ENCODE measurements around the gene IMPA2. TPM values are rescaled to one million over a fixed set of nuclear protein-coding genes. Genes with fewer than 3 reads are reported as not detected.

The IMPA2 gene
- total and polyA plus RNA-seq, 2 experiments from 2014 or later: 8.1 to 13.0 TPM

- Histone ChIP-seq H3K27me3 (replicated peaks; ENCODE audit: insufficient read depth) (peaks cover 5% of the 10 kb centered on the region; the same call in 1 of the 2 replicates), H3K4me2 (ENCODE audit: unreplicated experiment) (no peak overlapping the region), H3K4me3 (no peak overlapping the region), H2AFZ (no peak overlapping the region), H3K79me2 (ENCODE audit: insufficient read depth) (no peaks in the 10 kb centered on the region), H3K9ac (no peak overlapping the region), H3K4me1 (ENCODE audit: insufficient read depth) (peaks cover 9% of the 10 kb centered on the region; the same call in 1 of the 2 replicates), H3F3A (ENCODE audit: insufficient read depth) (no peaks in the 10 kb centered on the region), H3K9me3 (ENCODE audit: low read depth) (no peaks in the 10 kb centered on the region), H3K27ac (no peak overlapping the region), H3K9me2 (ENCODE audit: insufficient read depth) (no peaks in the 10 kb centered on the region), H3K36me3 (ENCODE audit: low read depth) (no peaks in the 10 kb centered on the region), H4K20me1 (ENCODE audit: insufficient read depth) (no peaks in the 10 kb centered on the region)
- DNase-seq: no peak
- 69 to 70% methylated on average over 3 of the region's 3 CpGs for WGBS, 2 experiments (ENCODE audit: low coverage in 1 of 2, low lambda C conversion rate in 2 of 2, missing lambda C conversion rate in 2 of 2)
- TF ChIP-seq EZH2 (IDR thresholded peaks at IDR 0.05; ENCODE audit: insufficient read depth, poor library complexity, severe bottlenecking): no peak
- no peak for TF ChIP-seq EZH2phosphoT487 (IDR thresholded peaks at IDR 0.05; ENCODE audit: insufficient read depth, low read depth)
- in situ Hi-C loops (cut with MboI): no loop called here
Measured at GRCh38 chr18:12052866-12053265, 71.6 kb downstream of the IMPA2 start.

GRCh38 chr18:12053289-12053688 is 72.0 kb downstream of the IMPA2 start:
- H2AFZ ChIP-seq: no peak overlapping the region
- H4K20me1 ChIP-seq (ENCODE audit: insufficient read depth): no peaks in the 10 kb centered on the region
- H3F3A ChIP-seq (ENCODE audit: insufficient read depth): no peaks in the 10 kb centered on the region
- no peaks in the 10 kb centered on the region for H3K36me3 ChIP-seq (ENCODE audit: low read depth)
- H3K9ac ChIP-seq: no peak overlapping the region
- H3K4me1 ChIP-seq (ENCODE audit: insufficient read depth): peaks cover 9% of the 10 kb centered on the region; the same call in 1 of the 2 replicates
- TF ChIP-seq EZH2 (IDR thresholded peaks at IDR 0.05; ENCODE audit: insufficient read depth, poor library complexity, severe bottlenecking): no peak
- TF ChIP-seq EZH2phosphoT487 (IDR thresholded peaks at IDR 0.05; ENCODE audit: insufficient read depth, low read depth): no peak
- peaks cover 5% of the 10 kb centered on the region; the same call in 1 of the 2 replicates for H3K27me3 ChIP-seq (replicated peaks; ENCODE audit: insufficient read depth)
- in situ Hi-C loops (cut with MboI): no loop called here
- no peaks in the 10 kb centered on the region for H3K79me2 ChIP-seq (ENCODE audit: insufficient read depth)
- DNase-seq: no peak
- no peak overlapping the region for H3K4me3 ChIP-seq
- WGBS, 2 experiments (ENCODE audit: low coverage in 1 of 2, low lambda C conversion rate in 2 of 2, missing lambda C conversion rate in 2 of 2): 47 to 49% methylated on average over 2 of the region's 2 CpGs
- H3K4me2 ChIP-seq (ENCODE audit: unreplicated experiment): no peak overlapping the region
- no peaks in the 10 kb centered on the region for H3K9me2 ChIP-seq (ENCODE audit: insufficient read depth)
- no peak overlapping the region for H3K27ac ChIP-seq
- H3K9me3 ChIP-seq (ENCODE audit: low read depth): no peaks in the 10 kb centered on the region

GRCh38 chr18:12056034-12056883 is 75.0 kb downstream of the IMPA2 start:
- Histone ChIP-seq H2AFZ (no peak overlapping the region), H3K27me3 (replicated peaks; ENCODE audit: insufficient read depth) (peaks cover 5% of the 10 kb centered on the region; the same call in 1 of the 2 replicates), H3K27ac (no peak overlapping the region), H3K79me2 (ENCODE audit: insufficient read depth) (no peaks in the 10 kb centered on the region), H3K9me2 (ENCODE audit: insufficient read depth) (no peaks in the 10 kb centered on the region), H3K36me3 (ENCODE audit: low read depth) (no peaks in the 10 kb centered on the region), H3K4me1 (ENCODE audit: insufficient read depth) (no peaks in the 10 kb centered on the region), H4K20me1 (ENCODE audit: insufficient read depth) (no peaks in the 10 kb centered on the region), H3K4me2 (ENCODE audit: unreplicated experiment) (no peak overlapping the region), H3K9me3 (ENCODE audit: low read depth) (no peaks in the 10 kb centered on the region), H3F3A (ENCODE audit: insufficient read depth) (no peaks in the 10 kb centered on the region), H3K4me3 (no peak overlapping the region), H3K9ac (no peak overlapping the region)
- TF ChIP-seq EZH2phosphoT487 (IDR thresholded peaks at IDR 0.05; ENCODE audit: insufficient read depth, low read depth): no peak
- no peak for TF ChIP-seq EZH2 (IDR thresholded peaks at IDR 0.05; ENCODE audit: insufficient read depth, poor library complexity, severe bottlenecking)
- DNase-seq: no peak
- in situ Hi-C loops (cut with MboI): no loop called here
- WGBS, 2 experiments (ENCODE audit: low coverage in 1 of 2, low lambda C conversion rate in 2 of 2, missing lambda C conversion rate in 2 of 2): 67 to 78% methylated on average over 13 to 14 of the region's 14 CpGs

GRCh38 chr18:12056884-12057402 is 75.6 kb downstream of the IMPA2 start:
- Histone ChIP-seq H3K9ac (no peak overlapping the region), H3K4me3 (no peak overlapping the region), H3K27me3 (replicated peaks; ENCODE audit: insufficient read depth) (no peaks in the 10 kb centered on the region), H3K4me2 (ENCODE audit: unreplicated experiment) (no peak overlapping the region), H3K36me3 (ENCODE audit: low read depth) (no peaks in the 10 kb centered on the region), H3K4me1 (ENCODE audit: insufficient read depth) (no peaks in the 10 kb centered on the region), H3F3A (ENCODE audit: insufficient read depth) (no peaks in the 10 kb centered on the region), H3K9me2 (ENCODE audit: insufficient read depth) (no peaks in the 10 kb centered on the region), H3K9me3 (ENCODE audit: low read depth) (no peaks in the 10 kb centered on the region), H3K79me2 (ENCODE audit: insufficient read depth) (no peaks in the 10 kb centered on the region), H2AFZ (no peak overlapping the region), H3K27ac (no peak overlapping the region), H4K20me1 (ENCODE audit: insufficient read depth) (no peaks in the 10 kb centered on the region)
- in situ Hi-C loops (cut with MboI): no loop called here
- no peak for DNase-seq
- WGBS, 2 experiments (ENCODE audit: low coverage in 1 of 2, low lambda C conversion rate in 2 of 2, missing lambda C conversion rate in 2 of 2): 76 to 79% methylated on average over 10 to 14 of the region's 14 CpGs
- TF ChIP-seq EZH2 (IDR thresholded peaks at IDR 0.05; ENCODE audit: insufficient read depth, poor library complexity, severe bottlenecking): no peak
- TF ChIP-seq EZH2phosphoT487 (IDR thresholded peaks at IDR 0.05; ENCODE audit: insufficient read depth, low read depth): no peak
